K562 (cell line): ENCODE data around the gene WDCP. TPM values are rescaled to one million over a fixed set of nuclear protein-coding genes. Genes with fewer than 3 reads are reported as not detected.

Experiments
- BHLHE40 ChIP-seq: IDR thresholded peaks from 2 replicates; pipeline ENCODE4 v1.6.1; 2011; ENCODE audit warnings: low read length, improper control_type of control experiment
- BRD4 ChIP-seq: fragments of 200-600 bp; sonication (generic); IDR thresholded peaks from 2 replicates; pipeline ENCODE4 v1.6.1; 2017; ENCODE audit warnings: inconsistent platforms
- COPS2 ChIP-seq: fragments of 450-650 bp; conservative IDR thresholded peaks from 2 replicates; pipeline ENCODE4 v1.6.1; 2016; ENCODE audit warnings: mild to moderate bottlenecking, moderate library complexity
- CTBP1 ChIP-seq: fragments of 450-650 bp; IDR thresholded peaks from 2 replicates; pipeline ENCODE4 v1.6.1; 2016; ENCODE audit warnings: borderline replicate concordance
- FOXA1 ChIP-seq: fragments of 450-650 bp; IDR thresholded peaks from 2 replicates; pipeline ENCODE4 v1.6.1; 2016; ENCODE audit warnings: mild to moderate bottlenecking, borderline replicate concordance
- HDAC1 ChIP-seq, 2 experiments: fragments of 450-650 bp; IDR thresholded peaks; 2 replicates each; pipeline ENCODE4 v1.6.1; 2016 to 2017; ENCODE audit warnings: inconsistent platforms in 1 of 2, mild to moderate bottlenecking in 1 of 2, moderate library complexity in 1 of 2
- NELFE ChIP-seq: IDR thresholded peaks from 2 replicates; pipeline ENCODE4 v1.6.1; 2011; ENCODE audit warnings: mild to moderate bottlenecking; ENCODE audit not compliant: insufficient read depth, insufficient read length
- NR2C2 ChIP-seq, 2 experiments: fragments of 200-800 bp in 1 of 2; sonication (Bioruptor generic) in 1 of 2; sonication (generic) in 1 of 2; formaldehyde crosslinking in 1 of 2; IDR thresholded peaks; 2 replicates each; pipeline versions ENCODE4 v1.6.1 to v1.8.0; 2016 to 2022; ENCODE audit warnings: mild to moderate bottlenecking in 1 of 2, missing compliant biosample characterization in 1 of 2, missing genetic modification characterization in 1 of 2, missing genetic modification reagents in 1 of 2
- PHF8 ChIP-seq: fragments of 200-600 bp; sonication (generic); IDR thresholded peaks from 2 replicates; pipeline ENCODE4 v1.6.1; 2012; ENCODE audit warnings: mixed run types, mild to moderate bottlenecking, inconsistent platforms, low read length, moderate library complexity, borderline replicate concordance
- PREB ChIP-seq: sonication (generic); formaldehyde crosslinking; IDR thresholded peaks from 2 replicates; pipeline ENCODE4 v1.8.1; 2023; ENCODE audit warnings: mild to moderate bottlenecking, missing genetic modification reagents
- TFAP4 ChIP-seq: sonication (generic); formaldehyde crosslinking; IDR thresholded peaks from 2 replicates; pipeline ENCODE4 v1.8.0; 2022; ENCODE audit warnings: missing genetic modification reagents, mild to moderate bottlenecking, moderate library complexity, borderline replicate concordance
- ZBTB40 ChIP-seq, 2 experiments: fragments of 450-650 bp in 1 of 2; sonication (generic) in 1 of 2; formaldehyde crosslinking in 1 of 2; IDR thresholded peaks; 2 replicates each; pipeline versions ENCODE4 v1.7.1 to v1.9.0; 2016 to 2022; ENCODE audit warnings: inconsistent platforms in 1 of 2, mild to moderate bottlenecking in 1 of 2, missing genetic modification reagents in 1 of 2
- ZFP30 ChIP-seq: fragments of 250-450 bp; sonication (Bioruptor Pico); IDR thresholded peaks from 2 replicates; pipeline ENCODE4 v1.8.0; 2022; ENCODE audit warnings: moderate library complexity, mild to moderate bottlenecking, inconsistent platforms, borderline replicate concordance
- ZFX ChIP-seq: sonication (generic); formaldehyde crosslinking; IDR thresholded peaks from 2 replicates; pipeline ENCODE4 v1.8.0; 2022; ENCODE audit warnings: mild to moderate bottlenecking, missing genetic modification reagents, moderate library complexity
- ZNF589 ChIP-seq: fragments of 200-800 bp; sonication (Bioruptor generic); IDR thresholded peaks from 2 replicates; pipeline ENCODE4 v1.6.1; 2016; ENCODE audit warnings: low read depth, missing genetic modification characterization, missing compliant biosample characterization
- polyA plus RNA-seq, 8 experiments: library from polyadenylated mRNA; depleted of rRNA in 4 of 8; stranded (reverse) in 5 of 8; unstranded in 3 of 8; fragments of >200 nt; fragmentation: Nextera tagmentation in 2 of 8; fragmentation: Illumina TruSeq in 1 of 8; extraction: Ambion mirVana in 2 of 8; extraction: Trizol in 1 of 8; gene quantifications; 2 replicates each; pipeline versions ENCODE4 v1.2.1 to v1.2.3, GENCODE V29; 2011 to 2014; ENCODE audit warnings: inconsistent platforms in 1 of 8, missing spikeins in 1 of 8
- total RNA-seq, 7 experiments: library from RNA; depleted of rRNA in 6 of 7; stranded (reverse); fragments of >200 nt in 6 of 7; fragmentation: Illumina TruSeq in 2 of 7; extraction: Trizol in 2 of 7; gene quantifications; 2 replicates each; pipeline versions ENCODE4 v1.2.1 to v1.2.3, GENCODE V29; 2011 to 2021; ENCODE audit warnings: low replicate concordance in 1 of 7

The WDCP gene
- total and polyA plus RNA-seq, 9 of the 15 experiments (the other 6 are each of a cell fraction or from before 2014, with no cell fraction given), result 10.1 to 41.4 (median 21.8) TPM

- TF ChIP-seq ZBTB40 (IDR thresholded peaks at IDR 0.05) (no peak), ZBTB40 (CRISPR knock-in tag; IDR thresholded peaks at IDR 0.05) (no peak), PHF8 (peak; percentile 67; the same call in 1 of the 2 replicates), HDAC1 (IDR thresholded peaks at IDR 0.05) (no peak), COPS2 (no peak), BRD4 (no peak), CTBP1 (no peak), ZNF589 (CRISPR knock-in tag) (peak; percentile 78), PREB (CRISPR knock-in tag) (0 out of 2 replicates have a peak, but pooled peaks have one; percentile 49), ZFX (peak; percentile 63), FOXA1 (no peak), NR2C2 (CRISPR knock-in tag; IDR thresholded peaks at IDR 0.05) (no peak), NR2C2 (tag; IDR thresholded peaks at IDR 0.05) (peak; percentile 79), NELFE (no peak), BHLHE40 (no peak), TFAP4 (CRISPR knock-in tag) (peak; percentile 36; the same call in 1 of the 2 replicates), ZFP30 (CRISPR knock-in tag) (no peak)
Observed at GRCh38 chr2:24009680-24010476, 37.3 kb downstream of the WDCP start, which contains the start of gene MFSD2B (continued).
